Vagina (tissue), 2 donors: ENCODE measurements around the gene CSNK2A2. TPM values are rescaled to one million over a fixed set of nuclear protein-coding genes. Genes with fewer than 3 reads are reported as not detected.

Source experiments
- DNase-seq, 2 donors: peaks; one replicate each; pipeline ENCODE4 v3.0.0-alpha.2; 2017; ENCODE audit errors: extremely low spot score in 2 of 2
- H3K27ac ChIP-seq: fragments of 200-600 bp; sonication (generic); one replicate; pipeline ENCODE4 v1.5.1; 2019
- H3K27me3 ChIP-seq: fragments of 200-600 bp; sonication (generic); one replicate; pipeline ENCODE4 v1.5.1; 2019
- H3K36me3 ChIP-seq, 2 donors: fragments of 200-600 bp; sonication (generic); one replicate each; pipeline ENCODE4 v1.5.1; 2017 to 2019
- H3K4me1 ChIP-seq: fragments of 200-600 bp; sonication (generic); one replicate; pipeline ENCODE4 v1.5.1; 2019
- H3K4me3 ChIP-seq, 2 donors: fragments of 200-600 bp; sonication (generic); 1 replicate in 1 of 2; 2 replicates in 1 of 2; pipeline ENCODE4 v1.5.1; 2016 to 2019
- H3K9me3 ChIP-seq: fragments of 200-600 bp; sonication (generic); one replicate; pipeline ENCODE4 v1.5.1; 2019
- POLR2A ChIP-seq, 2 donors: fragments of 450-650 bp; IDR thresholded peaks; one replicate each; pipeline ENCODE4 v1.6.1; 2017; ENCODE audit warnings: antibody characterized with exemption in 2 of 2, mild to moderate bottlenecking in 2 of 2, moderate library complexity in 2 of 2
- POLR2AphosphoS5 ChIP-seq, 2 donors: sonication (generic); formaldehyde crosslinking; IDR thresholded peaks; one replicate each; pipeline ENCODE4 v1.9.0; 2017; ENCODE audit warnings: antibody characterized with exemption in 2 of 2, mild to moderate bottlenecking in 2 of 2, low read depth in 1 of 2; ENCODE audit not compliant: insufficient read depth in 1 of 2
- intact Hi-C: fragments of 100-400 bp; cut with DNase I; formaldehyde crosslinking; loops from one replicate; pipeline ENCODE4 v1.15.1; 2023
- total RNA-seq: library from RNA; depleted of rRNA; stranded (reverse); fragments of >200 nt; gene quantifications from one replicate; pipeline ENCODE4 v1.2.3, GENCODE V29; 2016
- TF ChIP-seq, protein P1 (sequence below), 3 experiments: fragments of 450-650 bp in 2 of 3; fragments of 200-600 bp in 1 of 3; sonication (generic) in 1 of 3; IDR thresholded peaks; one replicate each; pipeline ENCODE4 v1.5.1; 2017 to 2019; ENCODE audit warnings: antibody characterized with exemption in 3 of 3, mild to moderate bottlenecking in 2 of 3, moderate library complexity in 2 of 3

The CSNK2A2 gene
- total RNA-seq, 1 donor from 2014 or later, result 28.5 TPM

DNA sequence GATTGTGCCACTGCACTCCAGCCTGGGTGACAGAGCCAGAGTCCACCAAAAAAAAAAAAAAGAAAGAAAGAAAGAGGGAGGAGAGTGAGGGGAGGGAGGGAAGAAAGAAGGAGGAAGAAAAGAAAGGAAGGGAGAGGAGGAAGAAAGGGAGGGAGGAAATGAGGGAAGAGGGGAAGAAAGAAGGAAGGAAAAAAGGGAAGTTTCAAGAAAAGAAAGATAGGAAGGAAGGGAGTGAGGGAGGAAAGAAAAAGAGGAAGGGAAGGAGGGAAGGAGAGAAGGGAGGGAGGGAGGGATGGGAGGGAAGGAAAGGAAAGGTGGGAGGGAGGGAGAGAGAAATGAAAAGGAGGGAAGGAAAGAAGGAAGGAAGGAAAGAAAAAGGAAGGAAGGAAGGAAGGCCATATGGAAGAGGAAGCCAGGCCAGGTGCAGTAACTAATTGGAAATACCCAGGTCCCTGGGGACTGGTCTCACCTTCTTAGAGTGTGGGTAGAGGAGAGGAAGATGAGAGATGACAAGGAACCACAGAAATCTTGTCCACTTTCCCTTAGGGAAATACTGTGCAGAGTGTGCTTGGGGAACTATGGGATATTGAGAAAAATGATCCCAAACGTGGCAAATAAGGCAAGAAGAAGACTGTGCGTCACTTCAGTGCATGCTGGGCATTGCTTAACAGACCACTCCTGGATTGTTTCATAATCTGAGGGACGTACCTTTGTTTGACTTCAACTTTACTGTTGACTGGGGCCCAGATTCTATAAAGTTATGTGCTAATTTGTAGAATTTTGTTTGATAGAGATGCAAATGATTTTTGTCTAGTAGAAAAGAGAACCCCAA, 15.1 kb upstream of the CSNK2A2 start:
- TF ChIP-seq POLR2A (IDR thresholded peaks at IDR 0.05) (no peak), POLR2AphosphoS5 (IDR thresholded peaks at IDR 0.05; ENCODE audit: insufficient read depth in 1 of 2, low read depth in 1 of 2) (no peak)
- TF ChIP-seq, protein P1, sequence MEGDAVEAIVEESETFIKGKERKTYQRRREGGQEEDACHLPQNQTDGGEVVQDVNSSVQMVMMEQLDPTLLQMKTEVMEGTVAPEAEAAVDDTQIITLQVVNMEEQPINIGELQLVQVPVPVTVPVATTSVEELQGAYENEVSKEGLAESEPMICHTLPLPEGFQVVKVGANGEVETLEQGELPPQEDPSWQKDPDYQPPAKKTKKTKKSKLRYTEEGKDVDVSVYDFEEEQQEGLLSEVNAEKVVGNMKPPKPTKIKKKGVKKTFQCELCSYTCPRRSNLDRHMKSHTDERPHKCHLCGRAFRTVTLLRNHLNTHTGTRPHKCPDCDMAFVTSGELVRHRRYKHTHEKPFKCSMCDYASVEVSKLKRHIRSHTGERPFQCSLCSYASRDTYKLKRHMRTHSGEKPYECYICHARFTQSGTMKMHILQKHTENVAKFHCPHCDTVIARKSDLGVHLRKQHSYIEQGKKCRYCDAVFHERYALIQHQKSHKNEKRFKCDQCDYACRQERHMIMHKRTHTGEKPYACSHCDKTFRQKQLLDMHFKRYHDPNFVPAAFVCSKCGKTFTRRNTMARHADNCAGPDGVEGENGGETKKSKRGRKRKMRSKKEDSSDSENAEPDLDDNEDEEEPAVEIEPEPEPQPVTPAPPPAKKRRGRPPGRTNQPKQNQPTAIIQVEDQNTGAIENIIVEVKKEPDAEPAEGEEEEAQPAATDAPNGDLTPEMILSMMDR (IDR thresholded peaks at IDR 0.05), result no peak

DNA sequence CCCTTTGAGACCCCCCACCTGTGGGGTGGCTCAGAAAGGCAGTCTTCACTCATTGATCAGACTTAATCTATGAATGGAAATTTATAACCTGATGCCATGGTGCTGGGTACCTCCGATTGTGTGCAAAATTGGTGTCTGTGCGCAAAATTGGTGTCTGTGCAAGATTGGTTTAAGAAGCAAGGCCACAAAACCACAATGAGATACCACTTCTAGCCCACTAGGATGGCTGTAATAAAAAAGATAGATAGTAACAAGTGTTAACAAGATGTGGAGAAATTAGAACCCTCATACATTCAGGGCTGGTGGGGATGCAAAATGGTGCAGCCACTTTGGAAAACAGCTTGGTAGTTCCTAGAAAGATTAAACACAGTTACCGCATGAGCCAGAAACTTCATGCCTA, 13.9 kb upstream of the CSNK2A2 start:
- H3K4me3 ChIP-seq, result no peak overlapping the region
- H3K27me3 ChIP-seq, result no peaks in the 10 kb centered on the region
- no peaks in the 10 kb centered on the region for H3K9me3 ChIP-seq
- intact Hi-C loops, result no loop called here
- DNase-seq, result no peak
- H3K27ac ChIP-seq, result no peak overlapping the region
- no peaks in the 10 kb centered on the region for H3K4me1 ChIP-seq
- H3K36me3 ChIP-seq, result no peaks in the 10 kb centered on the region
- TF ChIP-seq POLR2A (IDR thresholded peaks at IDR 0.05), result no peak
- TF ChIP-seq, protein P1 (IDR thresholded peaks at IDR 0.05), result no peak
- no peak for TF ChIP-seq POLR2AphosphoS5 (IDR thresholded peaks at IDR 0.05; ENCODE audit: insufficient read depth in 1 of 2, low read depth in 1 of 2)

More for the DNA sequence above, 15.1 kb upstream of the CSNK2A2 start:
- H3K4me1 ChIP-seq, result no peaks in the 10 kb centered on the region
- no peak overlapping the region for H3K27ac ChIP-seq
- intact Hi-C loops, result no loop called here
- no peaks in the 10 kb centered on the region for H3K27me3 ChIP-seq
- H3K4me3 ChIP-seq, result no peak overlapping the region
- DNase-seq, result no peak
- no peaks in the 10 kb centered on the region for H3K36me3 ChIP-seq
- H3K9me3 ChIP-seq, result no peaks in the 10 kb centered on the region

DNA sequence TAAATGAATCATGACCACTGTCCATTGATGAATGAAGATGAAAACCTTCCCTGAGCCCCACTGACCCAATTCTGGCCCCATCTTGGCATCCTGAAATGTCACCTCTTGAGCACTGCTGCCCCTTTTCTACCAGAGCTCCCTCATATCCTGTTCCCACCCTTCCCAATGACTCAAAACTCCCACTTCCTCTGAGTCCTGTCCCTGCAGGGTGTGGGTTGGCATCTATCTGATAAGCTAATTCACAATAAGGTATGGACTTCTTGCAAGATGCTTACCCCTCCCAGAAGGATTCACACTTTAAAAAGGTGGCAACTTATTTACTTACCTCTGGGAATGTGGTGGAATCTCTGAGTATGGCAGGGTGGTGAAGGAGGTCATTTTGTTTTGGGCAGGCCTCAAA, 13.3 kb upstream of the CSNK2A2 start:
- DNase-seq, result no peak
- no peaks in the 10 kb centered on the region for H3K9me3 ChIP-seq
- no peak overlapping the region for H3K4me3 ChIP-seq
- H3K4me1 ChIP-seq, result no peaks in the 10 kb centered on the region
- intact Hi-C loops, result no loop called here
- H3K27me3 ChIP-seq, result no peaks in the 10 kb centered on the region
- no peak overlapping the region for H3K27ac ChIP-seq
- TF ChIP-seq POLR2AphosphoS5 (IDR thresholded peaks at IDR 0.05; ENCODE audit: insufficient read depth in 1 of 2, low read depth in 1 of 2) (no peak), POLR2A (IDR thresholded peaks at IDR 0.05) (no peak)
- TF ChIP-seq, protein P1 (IDR thresholded peaks at IDR 0.05), result no peak
- no peaks in the 10 kb centered on the region for H3K36me3 ChIP-seq

DNA sequence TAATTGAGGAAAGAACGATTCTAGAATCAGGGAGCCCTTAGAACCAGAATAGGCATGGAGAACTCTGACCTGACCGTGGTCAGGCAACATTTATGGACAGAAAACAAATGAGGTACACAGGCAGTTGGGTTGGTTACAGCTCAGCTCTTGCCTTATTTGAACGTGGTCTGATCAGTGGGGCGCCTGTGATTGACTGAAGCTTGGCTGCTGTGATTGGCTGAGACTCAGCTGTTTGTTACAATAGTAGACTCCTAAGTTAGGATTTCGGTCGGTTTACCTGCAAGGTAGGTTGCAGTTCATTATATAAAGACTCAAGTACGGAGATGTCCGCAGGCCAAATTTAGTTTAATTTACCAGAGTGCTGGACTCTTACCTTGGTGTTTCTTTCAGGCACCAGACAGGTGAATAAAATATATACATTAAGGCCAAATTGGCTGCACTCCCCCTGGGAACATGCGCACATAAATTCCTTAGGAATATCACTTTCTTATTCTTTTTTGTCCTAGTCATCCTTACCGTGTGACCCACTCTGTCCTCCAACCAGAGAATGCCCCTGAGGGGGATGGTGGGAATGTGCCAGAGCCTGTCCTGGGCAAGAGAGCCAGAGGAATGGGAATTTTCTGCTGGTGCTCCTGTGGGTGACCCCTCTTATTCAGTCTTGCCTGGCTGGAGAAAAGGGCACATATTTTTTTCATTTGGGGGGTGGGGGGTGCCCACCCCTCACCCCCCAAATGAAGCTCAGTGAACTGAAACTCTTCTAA, 7.5 kb upstream of the CSNK2A2 start:
- DNase-seq, result no peak
- H3K4me1 ChIP-seq, result no peaks in the 10 kb centered on the region
- H3K27me3 ChIP-seq, result no peaks in the 10 kb centered on the region
- no peaks in the 10 kb centered on the region for H3K36me3 ChIP-seq
- no peak overlapping the region for H3K27ac ChIP-seq
- TF ChIP-seq, protein P1 (IDR thresholded peaks at IDR 0.05), result no peak
- TF ChIP-seq POLR2AphosphoS5 (IDR thresholded peaks at IDR 0.05; ENCODE audit: insufficient read depth in 1 of 2, low read depth in 1 of 2) (no peak), POLR2A (IDR thresholded peaks at IDR 0.05) (no peak)
- H3K4me3 ChIP-seq, result no peak overlapping the region
- no peaks in the 10 kb centered on the region for H3K9me3 ChIP-seq
- intact Hi-C loops, result no loop called here
